PC-9 (cell line): ENCODE results near the gene MAN1C1. TPM values are rescaled to one million over a fixed set of nuclear protein-coding genes. Genes with fewer than 3 reads are reported as not detected.

ENCODE experiments used
- BruUV-seq: library from RNA; stranded (reverse); fragments of 400-500 nt; replicated peaks from 2 replicates; lab custom pipeline; 2021; lab: Mats Ljungman, UMichigan
- CTCF ChIA-PET: fragments of 300-600 bp; sonication (Branson Sonifier 250); formaldehyde crosslinking; loops from one replicate; lab custom pipeline; 2022; ENCODE audit warnings: antibody characterized with exemption; lab: Charles Lee
- POLR2A ChIA-PET: fragments of 300-600 bp; sonication (Branson Sonifier 250); formaldehyde crosslinking; loops from one replicate; lab custom pipeline; 2022; ENCODE audit warnings: antibody characterized with exemption; ENCODE audit not compliant: unreplicated experiment; lab: Charles Lee
- DNase-seq, 2 experiments: peaks; one replicate each; pipeline versions ENCODE4 v3.0.0 to v3.0.0-alpha.2; 2015 to 2022; ENCODE audit warnings: mixed read lengths in 1 of 2
- H2AFZ ChIP-seq: fragments of 200-600 bp; sonication (generic); 2 replicates; pipeline ENCODE4 v1.8.1; 2017; ENCODE audit warnings: antibody characterized with exemption
- H3F3A ChIP-seq: fragments of 200-600 bp; sonication (generic); 2 replicates; pipeline ENCODE4 v1.8.1; 2017; ENCODE audit warnings: antibody characterized with exemption, mild to moderate bottlenecking, low read depth; ENCODE audit not compliant: insufficient read depth
- H3K27ac ChIP-seq: fragments of 200-600 bp; sonication (generic); 2 replicates; pipeline ENCODE4 v1.6.1; 2016; ENCODE audit warnings: mixed run types
- H3K27me3 ChIP-seq: fragments of 200-600 bp; sonication (generic); 2 replicates; pipeline ENCODE4 v1.6.1; 2016; ENCODE audit warnings: low read depth, mixed run types; ENCODE audit not compliant: insufficient read depth
- H3K36me3 ChIP-seq: fragments of 200-600 bp; sonication (generic); 2 replicates; pipeline ENCODE4 v1.6.1; 2016; ENCODE audit warnings: low read depth, mixed run types
- H3K4me1 ChIP-seq: fragments of 200-600 bp; sonication (generic); replicated peaks from 2 replicates; pipeline ENCODE4 v1.6.1; 2016; ENCODE audit warnings: mixed run types; ENCODE audit not compliant: insufficient read depth
- H3K4me2 ChIP-seq: fragments of 200-600 bp; sonication (generic); 2 replicates; pipeline ENCODE4 v1.6.1; 2017; ENCODE audit warnings: mixed run types
- H3K4me3 ChIP-seq: fragments of 200-600 bp; sonication (generic); 2 replicates; pipeline ENCODE4 v1.6.1; 2016; ENCODE audit warnings: mixed run types
- H3K79me2 ChIP-seq: fragments of 200-600 bp; sonication (generic); 2 replicates; pipeline ENCODE4 v1.6.1; 2017; ENCODE audit warnings: low read depth, mixed run types
- H3K9me2 ChIP-seq: fragments of 200-600 bp; sonication (generic); 2 replicates; pipeline ENCODE4 v1.8.1; 2017; ENCODE audit warnings: mild to moderate bottlenecking; ENCODE audit not compliant: insufficient read depth
- H3K9me3 ChIP-seq: fragments of 200-600 bp; sonication (generic); 2 replicates; pipeline ENCODE4 v1.8.1; 2016; ENCODE audit warnings: low read depth; ENCODE audit not compliant: insufficient read depth
- H4K20me1 ChIP-seq: fragments of 200-600 bp; sonication (generic); 2 replicates; pipeline ENCODE4 v1.8.1; 2017; ENCODE audit not compliant: insufficient read depth
- EZH2 ChIP-seq: fragments of 200-600 bp; sonication (generic); IDR thresholded peaks from 2 replicates; pipeline ENCODE4 v1.8.0; 2017; ENCODE audit warnings: antibody characterized with exemption, low read depth
- intact Hi-C: fragments of 100-400 bp; cut with micrococcal nuclease; formaldehyde crosslinking; loops from one replicate; pipeline ENCODE4 v1.10.0; 2022; ENCODE audit not compliant: unreplicated experiment
- total RNA-seq: library from RNA; stranded (reverse); gene quantifications from 2 replicates; pipeline ENCODE4 v1.2.3, GENCODE V29; 2021
- TF ChIP-seq, protein P1 (sequence below): fragments of 200-600 bp; sonication (generic); conservative IDR thresholded peaks from 2 replicates; pipeline ENCODE4 v1.6.1; 2017; ENCODE audit warnings: mixed run types, antibody characterized with exemption, mild to moderate bottlenecking, moderate library complexity

MAN1C1 gene
- total RNA-seq, 1 experiment from 2014 or later = 0.41 TPM

DNA sequence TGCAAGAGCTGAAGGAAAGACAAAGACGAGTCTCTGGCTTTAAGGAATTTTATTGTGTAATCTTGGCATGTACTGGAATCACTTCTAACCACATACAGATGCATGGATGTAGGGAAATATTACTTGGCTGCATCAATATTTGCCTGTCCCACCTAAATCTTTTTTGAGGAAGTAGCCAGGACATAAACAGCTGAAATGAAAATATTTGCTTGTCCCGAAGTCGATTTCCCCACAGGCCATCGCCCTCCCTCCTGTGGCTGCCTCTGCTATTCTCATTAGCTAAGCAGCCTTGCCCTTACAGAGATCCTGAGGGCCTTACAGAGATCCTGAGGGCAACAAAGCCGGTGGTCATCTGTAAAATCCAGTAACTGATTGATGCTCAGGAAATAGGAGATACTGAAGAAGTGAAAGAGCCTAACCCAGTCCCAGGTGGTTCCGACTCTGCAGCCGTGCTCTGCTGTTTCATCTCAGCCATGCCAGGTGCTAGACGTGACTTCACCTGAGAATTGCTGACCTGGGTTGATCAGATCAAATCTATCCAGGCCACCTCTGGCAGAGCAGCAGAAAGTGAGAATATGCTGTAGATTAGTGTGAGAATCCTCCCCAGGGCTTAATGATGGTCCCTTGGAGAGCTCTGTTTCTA is 25.5 kb downstream of the MAN1C1 start:
- Histone ChIP-seq H3K4me2 (no peak overlapping the region), H3K4me1 (no peaks in the 10 kb centered on the region), H3K9me2 (no peaks in the 10 kb centered on the region), H3K36me3 (no peaks in the 10 kb centered on the region), H4K20me1 (no peaks in the 10 kb centered on the region), H2AFZ (no peak overlapping the region), H3K27me3 (no peaks in the 10 kb centered on the region), H3K79me2 (no peaks in the 10 kb centered on the region), H3F3A (no peaks in the 10 kb centered on the region), H3K27ac (no peak overlapping the region), H3K9me3 (no peaks in the 10 kb centered on the region), H3K4me3 (no peak overlapping the region)
- intact Hi-C loops = no loop called here
- POLR2A ChIA-PET = no interaction called here
- no TSS peak for BruUV-seq
- DNase-seq = no peak
- TF ChIP-seq, protein P1, sequence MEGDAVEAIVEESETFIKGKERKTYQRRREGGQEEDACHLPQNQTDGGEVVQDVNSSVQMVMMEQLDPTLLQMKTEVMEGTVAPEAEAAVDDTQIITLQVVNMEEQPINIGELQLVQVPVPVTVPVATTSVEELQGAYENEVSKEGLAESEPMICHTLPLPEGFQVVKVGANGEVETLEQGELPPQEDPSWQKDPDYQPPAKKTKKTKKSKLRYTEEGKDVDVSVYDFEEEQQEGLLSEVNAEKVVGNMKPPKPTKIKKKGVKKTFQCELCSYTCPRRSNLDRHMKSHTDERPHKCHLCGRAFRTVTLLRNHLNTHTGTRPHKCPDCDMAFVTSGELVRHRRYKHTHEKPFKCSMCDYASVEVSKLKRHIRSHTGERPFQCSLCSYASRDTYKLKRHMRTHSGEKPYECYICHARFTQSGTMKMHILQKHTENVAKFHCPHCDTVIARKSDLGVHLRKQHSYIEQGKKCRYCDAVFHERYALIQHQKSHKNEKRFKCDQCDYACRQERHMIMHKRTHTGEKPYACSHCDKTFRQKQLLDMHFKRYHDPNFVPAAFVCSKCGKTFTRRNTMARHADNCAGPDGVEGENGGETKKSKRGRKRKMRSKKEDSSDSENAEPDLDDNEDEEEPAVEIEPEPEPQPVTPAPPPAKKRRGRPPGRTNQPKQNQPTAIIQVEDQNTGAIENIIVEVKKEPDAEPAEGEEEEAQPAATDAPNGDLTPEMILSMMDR = no peak
- TF ChIP-seq EZH2 = no peak
- CTCF ChIA-PET = no interaction called here

- no TSS peak for BruUV-seq
- H2AFZ ChIP-seq = no peak overlapping the region
- CTCF ChIA-PET = no interaction called here
Observed at GRCh38 chr1:25642574-25643108, 26.1 kb downstream of the MAN1C1 start.

GRCh38 chr1:25643929-25644328 is 27.3 kb downstream of the MAN1C1 start:
- intact Hi-C loops = no loop called here

More at GRCh38 chr1:25642574-25643108, 26.1 kb downstream of the MAN1C1 start:
- Histone ChIP-seq H3K36me3 (no peaks in the 10 kb centered on the region), H3K4me1 (no peaks in the 10 kb centered on the region), H3K27me3 (no peaks in the 10 kb centered on the region), H3K9me3 (no peaks in the 10 kb centered on the region), H3K79me2 (no peaks in the 10 kb centered on the region), H3K27ac (no peak overlapping the region), H3K4me2 (no peak overlapping the region), H3F3A (no peaks in the 10 kb centered on the region), H3K4me3 (no peak overlapping the region), H4K20me1 (no peaks in the 10 kb centered on the region), H3K9me2 (no peaks in the 10 kb centered on the region)
- no peak for TF ChIP-seq EZH2
- TF ChIP-seq, protein P1 = no peak
- no peak for DNase-seq
- POLR2A ChIA-PET = no interaction called here
- intact Hi-C loops = no loop called here

More at GRCh38 chr1:25643929-25644328, 27.3 kb downstream of the MAN1C1 start:
- no peak for DNase-seq
- H3K4me2 ChIP-seq = no peak overlapping the region
- no peak overlapping the region for H2AFZ ChIP-seq
- no peaks in the 10 kb centered on the region for H3F3A ChIP-seq
- no TSS peak for BruUV-seq
- no peak overlapping the region for H3K27ac ChIP-seq
- no peaks in the 10 kb centered on the region for H3K9me2 ChIP-seq
- no peaks in the 10 kb centered on the region for H4K20me1 ChIP-seq
- no peaks in the 10 kb centered on the region for H3K9me3 ChIP-seq
- TF ChIP-seq, protein P1 = no peak
- TF ChIP-seq EZH2 = no peak
- H3K4me3 ChIP-seq = no peak overlapping the region
- POLR2A ChIA-PET = no interaction called here
- no peaks in the 10 kb centered on the region for H3K4me1 ChIP-seq
- no peaks in the 10 kb centered on the region for H3K36me3 ChIP-seq
- H3K79me2 ChIP-seq = no peaks in the 10 kb centered on the region
- CTCF ChIA-PET = no interaction called here
- H3K27me3 ChIP-seq = no peaks in the 10 kb centered on the region
